HUDEP-2 (cell line): ENCODE data around the gene TSKU.
A peak's percentile ranks its signal among the peaks of the same experiment; 100 is the strongest.
"Not testable (repeated sequence)": the region's sequence is repeated elsewhere in the genome, so short reads cannot be mapped to it uniquely, and the experiment has no call there.

Experiments
- DNase-seq, 76 experiments: peaks; one replicate each; lab custom pipeline; 2025; ENCODE audit not compliant: unreplicated experiment in 76 of 76; lab: John Stamatoyannopoulos, UW

Gene TSKU

DNA sequence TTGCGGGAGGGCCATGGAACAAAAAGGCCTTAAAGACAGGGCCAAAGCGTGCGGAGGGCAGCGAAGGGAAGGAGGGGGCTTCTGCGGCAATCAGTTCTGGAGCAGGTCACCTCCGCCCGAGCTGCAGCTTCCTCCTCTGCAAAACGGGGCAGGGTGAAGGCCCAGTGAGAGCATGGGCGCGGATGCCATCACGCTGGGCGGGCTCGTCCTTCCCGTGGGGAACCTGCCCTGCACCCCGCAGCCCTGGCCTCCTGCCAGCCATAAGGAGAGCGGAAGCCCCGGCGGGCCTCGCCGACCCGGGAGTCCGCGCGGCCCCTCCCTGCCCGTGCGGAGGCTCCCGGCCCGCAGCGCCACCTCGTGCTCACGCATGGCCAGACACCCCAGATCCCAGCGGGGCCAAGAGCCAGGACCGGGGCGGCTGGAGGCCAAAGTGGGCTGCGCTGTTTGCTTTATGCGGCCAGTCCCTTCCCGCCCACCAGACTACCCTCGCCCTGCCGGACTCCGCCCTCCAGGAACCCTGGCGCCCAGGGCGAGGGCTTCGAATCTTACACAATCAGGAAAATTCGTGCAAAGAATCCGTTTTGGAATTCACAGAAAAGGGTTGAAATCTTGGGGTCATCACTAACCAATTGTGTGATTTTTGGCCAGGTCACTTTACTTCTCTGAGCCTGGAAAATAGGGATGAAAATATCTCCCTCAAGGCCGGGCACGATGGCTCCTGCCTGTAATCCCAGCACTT is 16.1 kb downstream of the TSKU start:
- peak in 71 of 76 experiments; percentile 19 to 87 (median 72) for DNase-seq

GRCh38 chr11:76800466-76801200 is 17.5 kb downstream of the TSKU start:
- no peak for DNase-seq

DNA sequence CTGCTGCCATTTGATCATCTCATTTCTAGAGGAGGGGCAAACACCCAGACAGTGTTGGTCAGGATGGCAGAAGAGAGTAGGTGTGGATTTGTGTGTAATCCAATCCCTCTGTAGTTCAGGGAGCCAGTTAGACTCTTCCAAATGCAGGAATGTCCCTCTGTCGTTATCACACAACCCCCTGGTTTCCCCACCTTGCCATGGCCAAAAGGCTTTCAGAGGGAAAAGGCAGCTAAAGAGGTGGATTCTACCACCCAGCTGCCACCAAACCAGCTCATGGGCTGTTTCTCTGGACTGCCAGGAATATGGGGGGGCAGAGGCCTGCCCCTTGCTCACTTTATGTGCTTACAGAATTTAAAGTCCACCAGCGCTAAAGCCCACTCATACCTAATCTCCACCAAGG is 18.1 kb downstream of the TSKU start:
- DNase-seq, result no peak

DNA sequence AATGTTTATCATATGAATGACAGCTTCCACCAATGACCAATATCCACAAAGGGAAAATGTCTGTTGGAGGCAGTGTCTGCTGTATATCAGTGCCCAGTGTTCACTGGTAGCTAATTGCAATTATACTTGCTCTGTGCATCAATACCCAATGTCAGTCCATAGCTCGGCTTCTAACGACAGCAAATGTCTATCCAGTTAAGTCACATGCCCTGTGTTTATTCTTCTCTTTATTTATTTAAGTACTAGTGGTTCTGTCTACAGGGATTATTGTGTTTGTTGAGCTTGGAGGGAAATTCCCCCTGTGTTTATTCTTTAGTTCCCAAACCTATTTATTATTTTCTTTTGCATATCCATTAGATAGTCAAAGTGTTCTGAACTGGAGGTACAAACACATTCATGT is 18.6 kb downstream of the TSKU start:
- DNase-seq, result no peak

DNA sequence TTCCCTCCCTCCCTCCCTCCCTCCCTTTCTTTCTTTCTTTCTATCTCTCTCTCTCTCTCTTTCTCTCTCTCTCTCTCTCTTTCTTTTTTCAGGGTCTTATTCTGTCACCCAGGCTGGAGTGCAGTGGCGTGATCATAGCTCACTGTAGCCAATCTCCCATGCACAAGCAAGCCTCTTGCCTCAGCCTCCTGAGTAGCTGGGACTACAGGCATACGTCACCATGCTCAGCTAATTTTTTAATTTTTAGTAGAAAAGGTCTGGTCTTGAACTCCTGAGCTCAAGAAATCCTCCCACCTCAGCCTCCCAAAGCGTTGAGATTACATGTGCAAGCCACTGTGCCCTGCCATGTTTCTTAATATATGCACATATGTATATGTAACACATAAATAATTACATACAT is 19.0 kb downstream of the TSKU start:
- DNase-seq, result no peak

DNA sequence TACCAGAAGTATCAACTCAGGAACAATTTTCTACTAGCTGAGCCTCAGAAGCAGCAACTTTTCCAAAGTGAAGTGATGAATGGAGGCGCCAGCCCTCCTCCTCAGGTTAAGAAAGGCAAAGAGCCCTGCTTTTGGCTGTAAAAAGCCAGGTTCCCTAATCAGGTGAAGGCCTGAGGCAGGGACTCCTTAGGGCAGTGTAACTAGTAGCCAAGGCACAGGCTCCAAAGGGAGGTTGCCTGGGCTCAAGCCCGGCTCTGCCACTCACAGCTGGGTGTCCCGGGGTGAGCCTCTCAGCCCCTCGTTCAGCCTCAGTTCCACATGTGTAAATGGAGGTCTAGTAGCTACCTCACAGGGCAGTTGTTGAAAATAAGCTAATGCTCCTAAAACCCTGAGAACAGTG is 19.5 kb downstream of the TSKU start:
- DNase-seq, result no peak

- DNase-seq, result no peak
Observed at GRCh38 chr11:76803023-76803422, 19.9 kb downstream of the TSKU start.

DNA sequence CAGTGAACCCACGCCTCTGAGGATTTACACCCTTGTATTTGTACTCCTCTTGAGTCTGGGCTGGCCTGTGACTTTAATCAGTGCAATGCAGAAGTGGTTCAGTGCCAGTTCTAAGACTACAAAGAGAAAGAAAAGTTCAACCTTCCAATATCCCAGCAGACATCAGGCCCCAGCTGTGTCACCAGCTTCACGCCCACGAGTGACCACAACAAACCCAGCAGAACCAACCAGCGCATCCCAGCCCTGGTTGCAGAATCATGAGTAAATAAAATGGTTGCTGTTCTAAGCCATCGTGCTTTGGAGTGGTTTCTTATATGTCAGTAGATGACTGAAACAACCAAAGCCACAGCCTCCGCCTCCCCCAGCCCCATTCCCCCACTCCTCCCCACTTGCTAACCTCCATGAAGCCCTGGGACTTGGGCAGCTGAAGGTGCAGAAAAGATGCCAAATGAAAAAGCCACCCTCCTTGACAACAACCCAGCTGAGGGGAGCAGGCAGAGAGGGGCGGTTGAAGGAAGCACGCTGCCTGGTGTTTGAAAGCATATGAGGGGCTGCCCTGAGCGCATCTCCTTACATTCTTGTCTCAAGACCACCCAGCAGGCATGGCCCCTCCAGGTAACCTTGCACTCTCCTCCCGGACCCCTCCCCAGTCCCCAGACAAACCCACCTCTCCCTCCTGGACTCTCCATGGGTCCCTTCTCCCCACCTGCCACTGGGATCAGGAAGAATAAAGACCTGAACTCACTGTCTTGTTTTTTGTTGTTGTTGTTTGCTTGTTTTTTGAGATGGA is 20.9 kb downstream of the TSKU start:
- peak in 1 of 76 experiments; percentile 29 for DNase-seq

- peak in 3 of 76 experiments; percentile 19 to 33 (median 20) for DNase-seq
Observed at GRCh38 chr11:76805206-76805913, 22.2 kb downstream of the TSKU start.

DNA sequence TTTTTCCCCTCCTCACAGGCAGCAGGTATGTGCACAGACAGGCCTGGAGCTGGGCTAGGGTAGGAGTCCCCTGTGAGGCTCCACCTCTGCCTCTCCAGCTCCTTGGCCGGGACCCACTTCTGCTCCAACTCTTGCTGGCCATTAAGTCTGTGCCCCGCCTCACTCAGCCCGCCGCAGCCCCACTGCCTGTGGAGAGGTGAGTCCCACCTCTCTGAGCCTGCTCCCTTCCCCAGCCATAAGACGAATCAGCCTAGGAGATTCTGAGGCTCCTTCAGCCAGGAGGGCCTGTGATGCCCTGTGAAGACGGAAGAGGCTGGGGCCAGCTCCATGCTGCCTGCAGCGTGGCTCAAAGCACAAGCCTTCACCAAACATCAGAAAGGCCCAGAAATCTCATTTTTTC is 23.0 kb downstream of the TSKU start:
- DNase-seq, result no peak

- no peak for DNase-seq
Observed at GRCh38 chr11:76806608-76807205, 23.6 kb downstream of the TSKU start.

GRCh38 chr11:76807206-76807875 is 24.2 kb downstream of the TSKU start:
- peak in 71 of 76 experiments; percentile 21 to 88 (median 68) for DNase-seq

- no peak for DNase-seq
Observed at GRCh38 chr11:76808171-76808570, 25.0 kb downstream of the TSKU start.

GRCh38 chr11:76808996-76809395 is 25.8 kb downstream of the TSKU start:
- no peak for DNase-seq

- peak in 33 of 76 experiments; percentile 5 to 65 (median 34) for DNase-seq
Observed at GRCh38 chr11:76810151-76810853, 27.1 kb downstream of the TSKU start.

DNA sequence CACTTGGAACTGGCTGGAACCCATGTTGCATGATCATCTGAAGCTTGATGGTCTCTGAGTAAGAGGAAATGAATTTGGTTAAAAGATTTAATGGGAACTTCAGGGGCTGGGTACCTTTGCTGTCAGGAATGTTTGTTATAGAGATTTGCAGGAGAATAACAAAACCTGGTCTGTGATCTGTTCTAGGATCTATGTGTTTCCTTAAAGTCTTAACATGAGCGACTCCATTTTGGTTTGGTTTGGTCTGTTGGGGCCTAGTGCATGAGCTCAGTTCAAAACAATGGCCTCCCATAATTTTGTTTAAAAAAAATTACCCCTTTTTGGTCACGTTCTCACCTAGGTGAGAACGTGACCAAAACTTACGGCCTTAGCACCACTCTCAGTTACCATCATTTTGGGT is 28.1 kb downstream of the TSKU start:
- DNase-seq, result no peak

DNA sequence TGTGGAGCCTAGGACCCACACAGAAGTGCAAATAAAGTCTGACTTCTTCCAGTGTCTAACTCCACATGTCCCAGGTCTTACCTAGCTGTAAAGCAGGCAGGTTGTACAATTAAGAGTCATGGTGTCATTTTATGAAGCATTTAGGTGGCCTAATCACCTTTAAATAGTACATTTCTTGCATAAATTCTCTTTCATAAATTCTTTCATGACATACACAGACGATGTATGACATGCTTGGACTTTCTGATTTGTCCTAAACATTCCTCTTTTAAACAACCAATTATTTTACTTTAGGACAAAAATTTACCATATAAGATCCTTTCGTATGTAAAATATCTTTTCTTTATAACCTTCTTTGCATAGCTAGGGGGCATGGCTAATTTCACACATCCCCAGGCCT is 31.3 kb downstream of the TSKU start:
- DNase-seq, result no peak

GRCh38 chr11:76815678-76816077 is 32.5 kb downstream of the TSKU start:
- not testable (repeated sequence) for DNase-seq

DNA sequence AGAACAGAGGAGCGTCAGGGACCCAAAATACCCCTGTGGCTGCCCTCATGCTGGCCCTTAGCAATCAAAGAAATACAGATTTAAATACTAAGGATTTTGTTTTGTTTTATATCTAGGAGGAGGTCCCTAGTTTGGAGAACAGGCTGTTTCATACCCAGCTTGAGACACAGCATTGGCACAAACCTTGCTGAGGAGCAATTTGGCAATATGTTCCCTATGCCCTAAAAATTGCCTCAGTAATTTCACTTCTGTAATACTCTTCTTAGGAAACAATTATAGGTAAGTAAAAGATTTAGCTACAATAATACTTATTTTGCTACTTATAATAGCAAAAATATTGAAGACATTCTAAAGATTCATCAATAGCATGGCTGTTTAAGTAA is 37.0 kb downstream of the TSKU start:
- no peak for DNase-seq
